Measurements from ENCODE around the gene UBXN2A.

UBXN2A gene

GRCh38 chr2:24049485-24050021 lies 109.3 kb downstream of the UBXN2A start, which contains the start of gene FKBP1B:
Gene FKBP1B, plus strand, starts transcription at chr2:24049741. Its CDS starts 109 bp downstream, at chr2:24049850.
- H3K4me1 ChIP-seq, result peaks cover 15% of the 10 kb centered on the region
- DNase-seq (ENCODE audit: low spot score in 2 of 2), result peak; percentile 85 to 94
- H3K27me3 ChIP-seq (ENCODE audit: low read depth), result no peaks in the 10 kb centered on the region
- H3K36me3 ChIP-seq (replicated peaks), result no peaks in the 10 kb centered on the region
- H3K9me3 ChIP-seq, result no peaks in the 10 kb centered on the region
- peak within 1 kb of the TSS; percentile 74 for H3K4me3 ChIP-seq
- in situ Hi-C loops (cut with MboI; ENCODE audit: low sequenced_read_pairs), result no loop called here

GRCh38 chr2:24050041-24050979 lies 110.0 kb downstream of the UBXN2A start:
- in situ Hi-C loops (cut with MboI; ENCODE audit: low sequenced_read_pairs), result no loop called here
- Histone ChIP-seq H3K27me3 (ENCODE audit: low read depth) (no peaks in the 10 kb centered on the region), H3K4me3 (peak overlapping the region; percentile 74), H3K36me3 (replicated peaks) (no peaks in the 10 kb centered on the region), H3K9me3 (no peaks in the 10 kb centered on the region), H3K4me1 (peaks cover 15% of the 10 kb centered on the region)
- peak in 1 of 2 experiments; percentile 64 for DNase-seq (ENCODE audit: low spot score in 2 of 2)

DNA sequence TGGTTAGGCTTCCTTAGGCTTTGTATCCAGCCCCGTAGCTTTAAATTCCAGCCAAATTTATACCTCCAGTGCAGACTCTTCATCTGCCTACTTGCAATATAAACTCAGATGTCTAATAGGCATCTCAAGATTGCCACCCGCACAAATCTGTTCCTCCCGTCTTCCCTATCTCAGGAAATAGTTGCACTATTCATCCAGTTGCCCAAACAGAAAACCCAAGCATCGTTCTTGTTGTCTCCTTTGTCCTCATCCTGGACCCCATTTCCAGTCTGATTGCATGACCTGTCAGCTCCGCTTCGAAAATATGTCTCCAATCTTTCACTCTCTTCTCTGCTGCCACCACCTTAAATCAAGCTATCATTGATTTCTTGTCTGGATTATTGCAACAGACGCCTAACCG lies 111.6 kb downstream of the UBXN2A start:
- Histone ChIP-seq H3K4me3 (no peak overlapping the region), H3K36me3 (replicated peaks) (no peaks in the 10 kb centered on the region), H3K9me3 (no peaks in the 10 kb centered on the region), H3K4me1 (peaks cover 15% of the 10 kb centered on the region), H3K27me3 (ENCODE audit: low read depth) (no peaks in the 10 kb centered on the region)
- in situ Hi-C loops (cut with MboI; ENCODE audit: low sequenced_read_pairs), result no loop called here
- no peak for DNase-seq (ENCODE audit: low spot score in 2 of 2)

- Histone ChIP-seq H3K27me3 (ENCODE audit: low read depth) (no peaks in the 10 kb centered on the region), H3K4me1 (peaks cover 11% of the 10 kb centered on the region), H3K9me3 (no peaks in the 10 kb centered on the region), H3K4me3 (no peak overlapping the region), H3K36me3 (replicated peaks) (no peaks in the 10 kb centered on the region)
- in situ Hi-C loops (cut with MboI; ENCODE audit: low sequenced_read_pairs), result no loop called here
- no peak for DNase-seq (ENCODE audit: low spot score in 2 of 2)
These were observed 112.7 kb downstream of the UBXN2A start for GRCh38 chr2:24052951-24053350.

Measured in HAP-1 (cell line).